WERI-Rb-1 (cell line): ENCODE data around the gene MYBL2.
"Not testable (repeated sequence)": the region's sequence is repeated elsewhere in the genome, so short reads cannot be mapped to it uniquely, and the experiment has no call there.

Experiments
- DNase-seq: peaks from one replicate; pipeline ENCODE4 v3.0.0-alpha.2; 2020
- H3K27ac ChIP-seq: fragments of 250-450 bp; sonication (Bioruptor Pico); 2 replicates; pipeline ENCODE4 v1.5.1; 2020; ENCODE audit warnings: mild to moderate bottlenecking, moderate library complexity
- H3K27me3 ChIP-seq: fragments of 250-450 bp; sonication (Bioruptor Pico); 2 replicates; pipeline ENCODE4 v1.5.1; 2021; ENCODE audit warnings: mild to moderate bottlenecking, low read depth, moderate library complexity; ENCODE audit not compliant: insufficient read depth, severe bottlenecking
- H3K36me3 ChIP-seq: fragments of 250-450 bp; sonication (Bioruptor Pico); 2 replicates; pipeline ENCODE4 v1.5.1; 2020; ENCODE audit warnings: mild to moderate bottlenecking, moderate library complexity
- H3K4me3 ChIP-seq: 2 replicates; pipeline ENCODE4 v1.5.1; 2011; ENCODE audit warnings: low read depth, mild to moderate bottlenecking, control low read depth, low read length
- H3K9me3 ChIP-seq: fragments of 250-450 bp; sonication (Bioruptor Pico); 2 replicates; pipeline ENCODE4 v1.5.1; 2021; ENCODE audit warnings: mild to moderate bottlenecking, moderate library complexity; ENCODE audit not compliant: severe bottlenecking
- TF ChIP-seq, protein P1 (sequence below): IDR thresholded peaks from 2 replicates; pipeline ENCODE4 v1.5.1; 2011; ENCODE audit warnings: low read depth, mild to moderate bottlenecking, control low read depth, inconsistent platforms, low read length

MYBL2 gene

DNA sequence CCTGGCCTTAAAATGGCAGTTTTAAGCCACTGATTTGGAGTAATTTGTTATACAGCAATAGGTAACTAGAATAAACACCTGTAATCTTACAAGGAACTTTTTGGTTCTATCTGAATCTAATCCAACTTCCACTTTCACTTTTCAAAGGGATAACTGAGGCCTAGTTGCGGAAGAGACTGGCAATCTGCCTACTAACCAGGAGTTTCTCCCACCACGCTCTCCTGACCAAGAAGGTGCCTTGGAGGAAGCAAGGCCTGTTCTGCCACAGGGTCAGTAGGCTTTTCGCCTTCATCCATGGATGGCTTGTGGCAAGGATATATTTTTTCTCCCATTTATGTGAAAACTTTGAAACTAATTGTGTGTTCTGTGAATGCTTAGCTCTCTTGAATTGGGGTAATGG lies 12.9 kb upstream of the MYBL2 start:
- TF ChIP-seq, protein P1, sequence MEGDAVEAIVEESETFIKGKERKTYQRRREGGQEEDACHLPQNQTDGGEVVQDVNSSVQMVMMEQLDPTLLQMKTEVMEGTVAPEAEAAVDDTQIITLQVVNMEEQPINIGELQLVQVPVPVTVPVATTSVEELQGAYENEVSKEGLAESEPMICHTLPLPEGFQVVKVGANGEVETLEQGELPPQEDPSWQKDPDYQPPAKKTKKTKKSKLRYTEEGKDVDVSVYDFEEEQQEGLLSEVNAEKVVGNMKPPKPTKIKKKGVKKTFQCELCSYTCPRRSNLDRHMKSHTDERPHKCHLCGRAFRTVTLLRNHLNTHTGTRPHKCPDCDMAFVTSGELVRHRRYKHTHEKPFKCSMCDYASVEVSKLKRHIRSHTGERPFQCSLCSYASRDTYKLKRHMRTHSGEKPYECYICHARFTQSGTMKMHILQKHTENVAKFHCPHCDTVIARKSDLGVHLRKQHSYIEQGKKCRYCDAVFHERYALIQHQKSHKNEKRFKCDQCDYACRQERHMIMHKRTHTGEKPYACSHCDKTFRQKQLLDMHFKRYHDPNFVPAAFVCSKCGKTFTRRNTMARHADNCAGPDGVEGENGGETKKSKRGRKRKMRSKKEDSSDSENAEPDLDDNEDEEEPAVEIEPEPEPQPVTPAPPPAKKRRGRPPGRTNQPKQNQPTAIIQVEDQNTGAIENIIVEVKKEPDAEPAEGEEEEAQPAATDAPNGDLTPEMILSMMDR, result no peak
- no peak for DNase-seq
- H3K27me3 ChIP-seq, result no peaks in the 10 kb centered on the region
- H3K27ac ChIP-seq, result no peak overlapping the region
- H3K4me3 ChIP-seq, result no peak overlapping the region
- H3K36me3 ChIP-seq, result no peaks in the 10 kb centered on the region
- no peaks in the 10 kb centered on the region for H3K9me3 ChIP-seq

DNA sequence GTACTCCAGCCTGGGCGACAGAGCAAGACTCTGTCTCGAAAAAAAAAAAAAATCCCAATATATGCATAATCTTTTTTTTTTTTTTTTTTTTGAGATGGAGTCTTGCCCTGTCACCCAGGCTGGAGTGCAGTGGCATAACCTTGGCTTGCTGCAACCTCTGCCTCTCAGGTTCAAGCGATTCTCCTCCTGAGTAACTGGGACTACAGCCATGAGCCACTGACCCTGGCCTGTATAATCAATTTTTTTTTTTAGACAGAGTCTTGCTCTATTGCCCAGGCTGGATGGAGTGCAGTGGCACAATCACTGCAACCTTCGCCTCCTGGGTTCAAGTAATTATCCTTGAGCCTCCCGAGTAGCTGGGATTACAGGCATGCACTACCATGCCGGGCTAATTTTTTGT lies 11.7 kb upstream of the MYBL2 start:
- not testable (repeated sequence) for H3K9me3 ChIP-seq, DNase-seq, H3K36me3 ChIP-seq, H3K27me3 ChIP-seq, H3K27ac ChIP-seq, H3K4me3 ChIP-seq

DNA sequence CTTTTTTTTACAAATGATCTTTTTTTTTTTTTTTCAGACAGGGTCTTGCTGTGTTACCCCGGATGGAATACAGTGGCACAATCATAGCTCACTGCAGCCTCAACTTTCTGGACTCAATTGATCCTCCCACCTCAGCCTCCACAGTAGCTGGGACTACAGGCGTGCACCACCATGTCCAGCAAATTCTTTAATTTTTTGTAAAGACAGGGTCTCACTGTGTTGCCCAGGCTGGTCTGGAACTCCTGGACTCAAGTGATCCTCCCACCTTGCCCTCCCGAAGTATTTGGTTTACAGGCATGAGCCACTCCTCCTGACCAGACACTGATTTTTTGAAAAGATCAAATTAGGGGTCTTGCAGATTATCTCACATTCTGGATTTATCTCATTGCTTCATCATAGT lies 11.0 kb upstream of the MYBL2 start:
- H3K4me3 ChIP-seq, result no peak overlapping the region
- H3K27me3 ChIP-seq, result no peaks in the 10 kb centered on the region
- no peak overlapping the region for H3K27ac ChIP-seq
- TF ChIP-seq, protein P1, result no peak
- no peak for DNase-seq
- H3K9me3 ChIP-seq, result no peaks in the 10 kb centered on the region
- H3K36me3 ChIP-seq, result no peaks in the 10 kb centered on the region

DNA sequence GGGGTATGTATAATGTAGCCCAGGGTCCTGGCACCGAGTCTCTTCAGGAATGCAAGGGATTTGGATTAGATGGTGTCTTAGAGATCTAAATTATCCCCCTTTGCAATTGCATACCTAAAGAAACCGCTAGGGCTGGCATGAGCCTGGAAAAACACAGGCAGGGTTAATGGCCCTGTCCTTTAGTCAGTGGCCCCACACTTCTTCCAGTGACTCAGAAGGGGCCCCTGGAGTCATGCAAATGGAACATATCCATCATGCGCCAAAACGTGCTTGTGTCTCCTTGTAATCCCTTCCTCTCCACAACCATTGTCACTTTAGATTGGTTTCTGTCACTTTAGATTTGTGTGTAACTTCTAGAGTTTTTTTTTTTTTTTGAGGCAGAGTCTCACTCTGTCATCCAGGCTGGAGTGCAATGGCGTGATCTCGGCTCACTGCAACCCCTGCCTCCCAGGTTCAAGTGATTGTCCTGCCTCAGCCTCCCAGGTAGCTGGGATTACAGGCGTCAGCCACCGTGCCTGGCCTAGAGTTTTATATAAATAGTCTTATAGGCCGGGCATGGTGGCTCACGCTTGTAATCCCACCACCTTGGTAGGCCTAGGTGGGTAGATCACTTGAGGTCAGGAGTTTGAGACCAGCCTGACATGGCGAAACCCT lies 8.7 kb upstream of the MYBL2 start:
- TF ChIP-seq, protein P1, result 0 out of 2 replicates have a peak, but pooled peaks have one; percentile 6
- H3K36me3 ChIP-seq, result no peaks in the 10 kb centered on the region
- peak overlapping the region; percentile 85 for H3K4me3 ChIP-seq
- H3K27ac ChIP-seq, result peak overlapping the region; percentile 77
- no peaks in the 10 kb centered on the region for H3K27me3 ChIP-seq
- DNase-seq, result no peak
- H3K9me3 ChIP-seq, result no peaks in the 10 kb centered on the region

DNA sequence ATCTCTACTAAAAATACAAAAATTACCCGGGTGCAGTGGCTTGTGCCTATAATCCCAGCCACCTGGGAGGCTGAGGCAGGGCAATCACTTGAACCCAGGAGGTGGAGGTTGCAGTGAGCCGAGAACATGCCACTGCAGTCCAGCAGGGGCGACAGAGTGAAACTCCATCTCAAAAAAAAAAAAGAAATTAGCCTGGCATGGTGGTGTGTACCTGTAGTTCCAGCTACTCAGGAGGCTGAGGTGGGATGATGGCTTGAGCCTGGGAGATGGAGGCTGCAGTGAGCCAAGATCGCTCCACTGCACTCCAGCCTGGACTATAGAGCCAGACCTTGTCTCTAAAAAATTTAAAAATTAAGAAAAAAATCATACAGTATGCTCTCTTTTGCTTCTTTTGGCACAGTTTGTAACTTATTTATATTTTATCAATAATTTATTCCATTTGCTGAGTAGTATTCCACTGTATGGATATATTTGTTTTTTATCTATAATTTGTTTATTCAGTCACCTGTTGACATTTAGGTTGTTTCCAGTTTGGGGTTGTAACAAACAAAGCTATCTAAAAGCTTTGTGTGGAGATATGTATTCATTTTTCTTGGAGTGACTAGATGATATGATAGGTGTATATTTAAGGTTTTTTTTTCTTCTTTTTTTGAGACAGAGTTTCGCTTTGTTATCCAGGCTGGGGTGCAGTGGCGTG lies 8.0 kb upstream of the MYBL2 start:
- Histone ChIP-seq H3K27me3 (no peaks in the 10 kb centered on the region), H3K9me3 (no peaks in the 10 kb centered on the region), H3K36me3 (no peaks in the 10 kb centered on the region), H3K27ac (no peak overlapping the region), H3K4me3 (no peak overlapping the region)
- no peak for DNase-seq
- TF ChIP-seq, protein P1, result 0 out of 2 replicates have a peak, but pooled peaks have one; percentile 7

DNA sequence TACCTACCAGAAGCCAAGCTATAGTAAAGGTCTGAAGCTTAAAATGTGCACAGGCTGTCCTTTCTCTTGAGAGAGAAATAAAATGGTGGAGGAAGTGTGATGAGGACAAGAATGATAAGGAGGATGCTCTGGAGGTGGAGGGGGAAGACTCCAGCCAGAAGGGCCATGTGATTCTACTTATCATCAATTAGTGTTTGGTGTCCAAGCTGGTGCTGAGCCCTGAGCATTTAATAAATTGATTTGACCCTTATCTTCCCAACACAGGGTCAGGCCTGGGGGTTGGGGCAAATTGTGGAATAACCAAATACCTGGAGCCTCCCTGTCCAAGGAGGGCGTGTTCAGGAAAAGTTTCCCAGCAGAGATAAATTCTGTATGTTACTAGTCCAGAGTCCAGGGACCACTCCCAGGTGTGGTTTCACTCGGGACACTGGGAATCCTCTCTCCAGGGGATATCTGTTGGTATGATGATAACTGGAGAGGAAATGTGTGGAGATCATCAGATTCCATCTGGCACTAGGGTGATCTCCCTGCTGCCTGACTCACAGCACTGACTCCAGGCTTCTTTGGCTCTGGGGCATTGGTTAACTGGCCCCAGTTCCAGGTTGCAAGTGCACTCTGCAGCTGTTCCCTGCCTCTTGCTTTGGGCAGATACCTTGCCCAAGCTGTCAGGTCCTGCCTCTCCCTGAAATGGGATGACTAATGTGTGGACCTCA lies 3.8 kb upstream of the MYBL2 start:
- TF ChIP-seq, protein P1, result no peak
- H3K36me3 ChIP-seq, result no peaks in the 10 kb centered on the region
- DNase-seq, result no peak
- peaks cover 3% of the 10 kb centered on the region for H3K9me3 ChIP-seq
- no peak overlapping the region for H3K27ac ChIP-seq
- H3K27me3 ChIP-seq, result no peaks in the 10 kb centered on the region
- H3K4me3 ChIP-seq, result no peak overlapping the region
